Measurements from ENCODE around the gene EEFSEC.

The EEFSEC gene

GRCh38 chr3:128143496-128143895 is 9.8 kb upstream of the EEFSEC start:
- no peak for DNase-seq (ENCODE audit: low read depth)
- H3K4me3 ChIP-seq (ENCODE audit: low read length): no peak overlapping the region
- TF ChIP-seq CTCF (conservative IDR thresholded peaks at IDR 0.05; ENCODE audit: low read depth, low read length): no peak

GRCh38 chr3:128144512-128145187 is 8.6 kb upstream of the EEFSEC start:
- no peak for TF ChIP-seq CTCF (conservative IDR thresholded peaks at IDR 0.05; ENCODE audit: low read depth, low read length)
- H3K4me3 ChIP-seq (ENCODE audit: low read length): no peak overlapping the region
- no peak for DNase-seq (ENCODE audit: low read depth)

- no peak for TF ChIP-seq CTCF (conservative IDR thresholded peaks at IDR 0.05; ENCODE audit: low read depth, low read length)
- no peak overlapping the region for H3K4me3 ChIP-seq (ENCODE audit: low read length)
- no peak for DNase-seq (ENCODE audit: low read depth)
These were observed 8.0 kb upstream of the EEFSEC start for GRCh38 chr3:128145279-128145678.

GRCh38 chr3:128146201-128146600 is 7.1 kb upstream of the EEFSEC start:
- TF ChIP-seq CTCF (conservative IDR thresholded peaks at IDR 0.05; ENCODE audit: low read depth, low read length): no peak
- no peak overlapping the region for H3K4me3 ChIP-seq (ENCODE audit: low read length)
- no peak for DNase-seq (ENCODE audit: low read depth)

GRCh38 chr3:128149650-128150049 is 3.6 kb upstream of the EEFSEC start:
- no peak overlapping the region for H3K4me3 ChIP-seq (ENCODE audit: low read length)
- TF ChIP-seq CTCF (conservative IDR thresholded peaks at IDR 0.05; ENCODE audit: low read depth, low read length): no peak
- no peak for DNase-seq (ENCODE audit: low read depth)

- no peak for TF ChIP-seq CTCF (conservative IDR thresholded peaks at IDR 0.05; ENCODE audit: low read depth, low read length)
- no peak overlapping the region for H3K4me3 ChIP-seq (ENCODE audit: low read length)
- DNase-seq (ENCODE audit: low read depth): no peak
These were observed 1.5 kb upstream of the EEFSEC start for GRCh38 chr3:128151758-128152274.

All from retinal pigment epithelial cell (primary cell).